KMS-11 (cell line): Measurements from ENCODE around the gene UBE2G1.

Experiments used
- H2AFZ ChIP-seq: fragments of 200-600 bp; sonication (generic); 2 replicates; pipeline ENCODE4 v1.6.1; 2016; ENCODE audit warnings: antibody characterized with exemption, mixed run types, low read depth
- H3K27ac ChIP-seq: fragments of 200-600 bp; sonication (generic); 2 replicates; pipeline ENCODE4 v1.6.1; 2016; ENCODE audit warnings: mild to moderate bottlenecking, mixed run types
- H3K27me3 ChIP-seq: fragments of 200-600 bp; sonication (generic); 2 replicates; pipeline ENCODE4 v1.6.1; 2017; ENCODE audit warnings: mild to moderate bottlenecking, low read depth, mixed run types, moderate library complexity; ENCODE audit not compliant: insufficient read depth
- H3K36me3 ChIP-seq: fragments of 200-600 bp; sonication (generic); 2 replicates; pipeline ENCODE4 v1.6.1; 2017; ENCODE audit warnings: mild to moderate bottlenecking, mixed run types; ENCODE audit not compliant: insufficient read depth
- H3K4me1 ChIP-seq: fragments of 200-600 bp; sonication (generic); 2 replicates; pipeline ENCODE4 v1.6.1; 2016; ENCODE audit warnings: mild to moderate bottlenecking, low read depth, mixed run types; ENCODE audit not compliant: poor library complexity, severe bottlenecking
- H3K4me2 ChIP-seq: fragments of 200-600 bp; sonication (generic); 2 replicates; pipeline ENCODE4 v1.7.0; 2016; ENCODE audit warnings: mild to moderate bottlenecking, mixed run types
- H3K4me3 ChIP-seq: fragments of 200-600 bp; sonication (generic); IDR thresholded peaks from 2 replicates; pipeline ENCODE4 v1.6.1; 2017; ENCODE audit warnings: low read depth, low read length, mixed read lengths; ENCODE audit not compliant: insufficient read depth
- H3K79me2 ChIP-seq: fragments of 200-600 bp; sonication (generic); 2 replicates; pipeline ENCODE4 v1.6.1; 2016; ENCODE audit warnings: low read depth, mixed run types; ENCODE audit not compliant: insufficient read depth
- H3K9ac ChIP-seq: fragments of 200-600 bp; sonication (generic); 2 replicates; pipeline ENCODE4 v1.6.1; 2016; ENCODE audit warnings: mild to moderate bottlenecking, mixed run types
- H4K20me1 ChIP-seq: fragments of 200-600 bp; sonication (generic); 2 replicates; pipeline ENCODE4 v1.6.1; 2016; ENCODE audit warnings: mild to moderate bottlenecking, mixed run types; ENCODE audit not compliant: insufficient read depth
- TF ChIP-seq, protein P1 (sequence below): fragments of 200-600 bp; sonication (generic); conservative IDR thresholded peaks from 2 replicates; pipeline ENCODE4 v1.6.1; 2017; ENCODE audit warnings: low read depth, mild to moderate bottlenecking, antibody characterized with exemption, low read length, moderate library complexity, mixed read lengths

UBE2G1 gene

DNA sequence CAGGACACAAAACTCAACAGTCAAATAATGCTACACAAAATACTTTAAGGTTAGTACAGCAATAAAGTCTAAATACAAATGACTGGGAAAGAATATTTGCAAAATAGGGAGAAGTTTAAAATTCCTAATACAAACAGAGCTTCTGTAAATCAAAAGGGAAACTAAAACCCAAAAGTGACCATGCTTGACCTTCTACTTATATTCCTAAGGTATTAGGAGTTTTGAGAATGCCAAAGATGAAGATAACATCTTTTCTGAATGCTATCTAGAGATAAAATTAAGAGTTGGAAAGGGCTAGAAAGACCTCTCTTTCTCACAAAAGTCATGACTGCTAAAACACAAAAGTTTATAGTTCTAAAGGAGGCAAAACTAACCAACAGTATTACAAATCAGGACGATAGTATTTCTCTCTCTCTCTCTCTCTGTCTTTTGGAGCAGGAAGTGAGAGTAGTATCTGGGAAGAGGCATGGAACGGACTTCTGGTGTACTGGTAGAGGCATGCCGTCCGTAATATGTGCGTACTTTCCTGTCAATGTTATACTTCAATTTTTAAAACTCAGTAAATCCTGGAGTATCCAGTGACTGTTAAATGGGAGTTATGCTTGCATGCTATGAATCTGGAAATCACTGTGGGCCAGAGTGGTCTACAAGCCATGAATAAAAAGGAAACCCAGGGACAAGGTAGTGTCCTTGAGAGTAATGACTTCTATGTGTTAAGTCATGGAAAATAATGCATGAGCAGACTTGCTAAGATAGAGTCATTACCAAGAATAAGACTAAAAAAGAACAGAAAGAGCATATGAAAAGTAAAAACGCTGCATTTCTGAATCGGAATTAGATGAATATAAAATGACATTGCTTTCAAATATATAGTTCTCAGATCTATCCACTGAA, 53.0 kb downstream of the UBE2G1 start:
- H4K20me1 ChIP-seq: peaks cover 34% of the 10 kb centered on the region
- peaks cover 36% of the 10 kb centered on the region for H3K4me1 ChIP-seq
- H3K27me3 ChIP-seq: no peaks in the 10 kb centered on the region
- no peak overlapping the region for H3K9ac ChIP-seq
- H3K4me2 ChIP-seq: no peak overlapping the region
- TF ChIP-seq, protein P1, sequence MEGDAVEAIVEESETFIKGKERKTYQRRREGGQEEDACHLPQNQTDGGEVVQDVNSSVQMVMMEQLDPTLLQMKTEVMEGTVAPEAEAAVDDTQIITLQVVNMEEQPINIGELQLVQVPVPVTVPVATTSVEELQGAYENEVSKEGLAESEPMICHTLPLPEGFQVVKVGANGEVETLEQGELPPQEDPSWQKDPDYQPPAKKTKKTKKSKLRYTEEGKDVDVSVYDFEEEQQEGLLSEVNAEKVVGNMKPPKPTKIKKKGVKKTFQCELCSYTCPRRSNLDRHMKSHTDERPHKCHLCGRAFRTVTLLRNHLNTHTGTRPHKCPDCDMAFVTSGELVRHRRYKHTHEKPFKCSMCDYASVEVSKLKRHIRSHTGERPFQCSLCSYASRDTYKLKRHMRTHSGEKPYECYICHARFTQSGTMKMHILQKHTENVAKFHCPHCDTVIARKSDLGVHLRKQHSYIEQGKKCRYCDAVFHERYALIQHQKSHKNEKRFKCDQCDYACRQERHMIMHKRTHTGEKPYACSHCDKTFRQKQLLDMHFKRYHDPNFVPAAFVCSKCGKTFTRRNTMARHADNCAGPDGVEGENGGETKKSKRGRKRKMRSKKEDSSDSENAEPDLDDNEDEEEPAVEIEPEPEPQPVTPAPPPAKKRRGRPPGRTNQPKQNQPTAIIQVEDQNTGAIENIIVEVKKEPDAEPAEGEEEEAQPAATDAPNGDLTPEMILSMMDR: no peak
- H3K79me2 ChIP-seq: peaks cover 94% of the 10 kb centered on the region
- no peaks in the 10 kb centered on the region for H3K36me3 ChIP-seq
- H3K27ac ChIP-seq: no peak overlapping the region
- H2AFZ ChIP-seq: no peak overlapping the region
- no peak overlapping the region for H3K4me3 ChIP-seq

DNA sequence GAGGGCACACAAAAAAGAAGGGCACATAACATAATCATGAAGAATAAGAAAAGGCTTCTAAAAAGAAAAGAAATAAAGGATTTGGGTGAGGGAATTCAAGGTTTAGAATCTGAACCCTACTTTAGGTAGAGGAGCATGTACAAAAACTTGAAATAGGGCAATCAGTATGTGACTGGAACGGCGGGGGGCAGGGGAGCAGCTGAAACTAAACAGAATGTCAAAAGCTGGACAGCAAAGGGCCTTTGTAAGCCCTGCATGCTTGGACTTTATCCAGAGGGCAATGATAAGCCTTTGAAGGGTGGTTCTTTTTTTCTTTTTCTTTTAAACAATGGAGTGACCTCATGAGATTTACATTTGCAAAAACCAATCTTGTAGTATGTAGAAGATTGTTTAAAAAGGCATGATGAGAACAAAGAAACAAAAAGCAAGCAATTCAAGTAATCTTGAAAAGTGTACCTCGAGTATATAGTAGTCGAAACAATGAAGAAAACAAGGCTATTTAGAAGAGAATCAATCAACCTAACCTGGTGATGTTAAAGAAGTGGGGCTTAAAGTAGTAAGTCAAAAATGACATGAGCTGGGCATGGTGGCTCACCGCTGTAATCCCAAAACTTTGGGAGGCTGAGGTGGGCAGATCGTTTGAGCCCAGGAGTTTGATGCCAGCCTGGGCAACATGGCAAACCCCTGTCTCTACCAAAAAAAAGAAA, 56.0 kb downstream of the UBE2G1 start:
- H3K4me2 ChIP-seq: no peak overlapping the region
- no peaks in the 10 kb centered on the region for H3K36me3 ChIP-seq
- TF ChIP-seq, protein P1: no peak

GRCh38 chr17:4309897-4310296, 56.6 kb downstream of the UBE2G1 start:
- Histone ChIP-seq H3K9ac (no peak overlapping the region), H3K4me1 (peaks cover 47% of the 10 kb centered on the region), H3K79me2 (peaks cover 81% of the 10 kb centered on the region), H3K4me3 (no peak overlapping the region), H4K20me1 (peaks cover 37% of the 10 kb centered on the region), H3K4me2 (no peak overlapping the region), H2AFZ (no peak overlapping the region), H3K36me3 (no peaks in the 10 kb centered on the region), H3K27ac (no peak overlapping the region), H3K27me3 (no peaks in the 10 kb centered on the region)
- TF ChIP-seq, protein P1: no peak

More for the DNA sequence above, 56.0 kb downstream of the UBE2G1 start:
- H3K27ac ChIP-seq: no peak overlapping the region
- peaks cover 37% of the 10 kb centered on the region for H4K20me1 ChIP-seq
- no peaks in the 10 kb centered on the region for H3K27me3 ChIP-seq
- no peak overlapping the region for H3K9ac ChIP-seq
- H3K4me3 ChIP-seq: no peak overlapping the region
- no peak overlapping the region for H2AFZ ChIP-seq
- peaks cover 47% of the 10 kb centered on the region for H3K4me1 ChIP-seq
- H3K79me2 ChIP-seq: peaks cover 86% of the 10 kb centered on the region

- Histone ChIP-seq H3K9ac (no peak overlapping the region), H2AFZ (no peak overlapping the region), H3K4me2 (no peak overlapping the region)
Observed at GRCh38 chr17:4307179-4307930, 59.1 kb downstream of the UBE2G1 start.

More at GRCh38 chr17:4307179-4307930, 59.1 kb downstream of the UBE2G1 start:
- Histone ChIP-seq H3K27me3 (no peaks in the 10 kb centered on the region), H3K4me3 (no peak overlapping the region), H3K36me3 (no peaks in the 10 kb centered on the region), H3K27ac (no peak overlapping the region), H4K20me1 (peaks cover 32% of the 10 kb centered on the region), H3K4me1 (peaks cover 35% of the 10 kb centered on the region), H3K79me2 (peaks cover 63% of the 10 kb centered on the region)
- TF ChIP-seq, protein P1: no peak
